Measurements from ENCODE around the gene GRM5.
"Not testable (repeated sequence)": the region's sequence is repeated elsewhere in the genome, so short reads cannot be mapped to it uniquely, and the experiment has no call there.

GRCh38 chr11:89043861-89044588, 21.8 kb downstream of the GRM5 start:
- TF ChIP-seq CTCF, POLR2A, POLR2AphosphoS5 (IDR thresholded peaks at IDR 0.05): not testable (repeated sequence)
